ENCODE data around the gene PNMA8C. TPM values are rescaled to one million over a fixed set of nuclear protein-coding genes. Genes with fewer than 3 reads are reported as not detected.
"Not testable (repeated sequence)": the region's sequence is repeated elsewhere in the genome, so short reads cannot be mapped to it uniquely, and the experiment has no call there.

Gene PNMA8C
- polyA plus RNA-seq, 2 donors: not detected

GRCh38 chr19:46408664-46409039 lies 20.1 kb downstream of the PNMA8C start:
- Histone ChIP-seq H3K4me3 (ENCODE audit: low read depth in 1 of 2, low read length in 2 of 2) (no peak overlapping the region), H3K9me3 (ENCODE audit: control insufficient read depth in 2 of 2, insufficient read depth in 1 of 2, low read depth in 1 of 2, low read length in 1 of 2) (peaks cover 0 to 2% of the 10 kb centered on the region in 2 donors), H3K36me3 (ENCODE audit: control insufficient read depth in 2 of 2, insufficient read depth in 2 of 2, low read length in 1 of 2) (no peaks in the 10 kb centered on the region), H3K4me1 (ENCODE audit: control insufficient read depth in 2 of 2, insufficient read depth in 2 of 2, low read length in 1 of 2) (peaks cover 2 to 14% of the 10 kb centered on the region in 2 donors), H3K27ac (ENCODE audit: low read depth in 2 of 2, low read length in 1 of 2) (peak overlapping the region in 1 of 2 donors; percentile 0), H3K27me3 (ENCODE audit: control insufficient read depth in 1 of 2, insufficient read depth in 2 of 2, low read length in 2 of 2) (peaks cover 0 to 7% of the 10 kb centered on the region in 2 donors)
- WGBS, 2 donors: 8 to 9% methylated on average over 11 of the region's 11 CpGs

DNA sequence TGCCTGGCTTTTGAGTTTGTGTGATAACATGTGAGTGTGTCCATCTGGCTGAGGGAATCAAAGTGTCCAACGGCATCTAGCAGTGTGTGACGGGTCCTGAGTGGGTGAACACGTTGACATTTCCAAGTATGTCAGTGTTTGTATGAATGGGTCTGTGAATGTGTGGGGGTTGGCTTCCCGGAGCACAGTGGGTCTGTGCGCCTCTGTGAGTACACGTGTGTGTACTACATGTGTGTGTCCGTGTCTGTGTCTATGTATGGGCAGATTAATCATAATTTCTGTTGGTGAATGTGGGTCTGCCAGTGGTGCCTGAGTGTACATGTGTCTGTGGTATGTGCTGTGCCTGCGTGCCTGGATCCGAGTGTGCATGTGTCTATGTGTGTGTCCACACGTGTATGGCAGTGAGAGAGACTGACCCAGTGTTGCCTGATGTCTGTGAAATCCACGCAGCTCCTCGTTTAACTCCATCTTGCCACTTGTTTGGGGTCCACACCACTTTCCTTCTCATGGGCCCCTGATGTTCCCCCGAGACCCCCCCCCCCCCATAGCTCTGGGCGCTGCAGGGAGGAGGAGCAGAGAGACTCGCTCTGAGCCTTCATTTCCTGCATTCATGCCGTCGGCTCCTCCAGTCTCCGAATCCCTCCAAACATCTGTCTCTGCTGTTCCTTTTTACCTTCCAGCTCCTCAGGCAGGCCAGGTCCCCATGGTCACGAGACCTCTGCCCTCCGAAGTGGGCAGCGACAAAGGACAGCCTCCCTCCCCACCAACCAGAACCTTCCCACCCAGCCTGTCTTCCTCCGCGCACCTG lies 20.7 kb downstream of the PNMA8C start:
- no peaks in the 10 kb centered on the region for H3K36me3 ChIP-seq (ENCODE audit: control insufficient read depth in 2 of 2, insufficient read depth in 2 of 2, low read length in 1 of 2)
- peak overlapping the region in 1 of 2 donors; percentile 0 for H3K27ac ChIP-seq (ENCODE audit: low read depth in 2 of 2, low read length in 1 of 2)
- WGBS, 2 donors: 28 to 32% methylated on average over 23 of the region's 23 CpGs
- H3K27me3 ChIP-seq (ENCODE audit: control insufficient read depth in 1 of 2, insufficient read depth in 2 of 2, low read length in 2 of 2): peaks cover 0 to 9% of the 10 kb centered on the region in 2 donors
- H3K9me3 ChIP-seq (ENCODE audit: control insufficient read depth in 2 of 2, insufficient read depth in 1 of 2, low read depth in 1 of 2, low read length in 1 of 2): peaks cover 0 to 3% of the 10 kb centered on the region in 2 donors
- no peak overlapping the region for H3K4me3 ChIP-seq (ENCODE audit: low read depth in 1 of 2, low read length in 2 of 2)
- H3K4me1 ChIP-seq (ENCODE audit: control insufficient read depth in 2 of 2, insufficient read depth in 2 of 2, low read length in 1 of 2): peaks cover 2 to 11% of the 10 kb centered on the region in 2 donors

- Histone ChIP-seq H3K9me3 (ENCODE audit: control insufficient read depth in 2 of 2, insufficient read depth in 1 of 2, low read depth in 1 of 2, low read length in 1 of 2) (peaks cover 0 to 3% of the 10 kb centered on the region in 2 donors), H3K4me3 (ENCODE audit: low read depth in 1 of 2, low read length in 2 of 2) (no peak overlapping the region), H3K36me3 (ENCODE audit: control insufficient read depth in 2 of 2, insufficient read depth in 2 of 2, low read length in 1 of 2) (no peaks in the 10 kb centered on the region), H3K4me1 (ENCODE audit: control insufficient read depth in 2 of 2, insufficient read depth in 2 of 2, low read length in 1 of 2) (peaks cover 2 to 10% of the 10 kb centered on the region in 2 donors), H3K27me3 (ENCODE audit: control insufficient read depth in 1 of 2, insufficient read depth in 2 of 2, low read length in 2 of 2) (peaks cover 0 to 9% of the 10 kb centered on the region in 2 donors), H3K27ac (ENCODE audit: low read depth in 2 of 2, low read length in 1 of 2) (no peak overlapping the region)
- 13 to 28% methylated on average over 6 of the region's 6 CpGs for WGBS, 2 donors
Observed at GRCh38 chr19:46406976-46407375, 21.8 kb downstream of the PNMA8C start.

GRCh38 chr19:46404753-46405468 lies 23.8 kb downstream of the PNMA8C start:
- no peak overlapping the region for H3K4me3 ChIP-seq (ENCODE audit: low read depth in 1 of 2, low read length in 2 of 2)
- H3K4me1 ChIP-seq (ENCODE audit: control insufficient read depth in 2 of 2, insufficient read depth in 2 of 2, low read length in 1 of 2): peaks cover 2 to 10% of the 10 kb centered on the region in 2 donors
- H3K27me3 ChIP-seq (ENCODE audit: control insufficient read depth in 1 of 2, insufficient read depth in 2 of 2, low read length in 2 of 2): peaks cover 0 to 9% of the 10 kb centered on the region in 2 donors
- H3K36me3 ChIP-seq (ENCODE audit: control insufficient read depth in 2 of 2, insufficient read depth in 2 of 2, low read length in 1 of 2): no peaks in the 10 kb centered on the region
- no peak overlapping the region for H3K27ac ChIP-seq (ENCODE audit: low read depth in 2 of 2, low read length in 1 of 2)
- WGBS, 2 donors: 25 to 39% methylated on average over 41 of the region's 41 CpGs
- H3K9me3 ChIP-seq (ENCODE audit: control insufficient read depth in 2 of 2, insufficient read depth in 1 of 2, low read depth in 1 of 2, low read length in 1 of 2): peaks cover 0 to 3% of the 10 kb centered on the region in 2 donors

- Histone ChIP-seq H3K36me3 (ENCODE audit: control insufficient read depth in 2 of 2, insufficient read depth in 2 of 2, low read length in 1 of 2) (no peaks in the 10 kb centered on the region), H3K27me3 (ENCODE audit: control insufficient read depth in 1 of 2, insufficient read depth in 2 of 2, low read length in 2 of 2) (peaks cover 0 to 9% of the 10 kb centered on the region in 2 donors)
- 6 to 11% methylated on average over 36 of the region's 36 CpGs for WGBS, 2 donors
Observed at GRCh38 chr19:46404055-46404752, 24.5 kb downstream of the PNMA8C start.

DNA sequence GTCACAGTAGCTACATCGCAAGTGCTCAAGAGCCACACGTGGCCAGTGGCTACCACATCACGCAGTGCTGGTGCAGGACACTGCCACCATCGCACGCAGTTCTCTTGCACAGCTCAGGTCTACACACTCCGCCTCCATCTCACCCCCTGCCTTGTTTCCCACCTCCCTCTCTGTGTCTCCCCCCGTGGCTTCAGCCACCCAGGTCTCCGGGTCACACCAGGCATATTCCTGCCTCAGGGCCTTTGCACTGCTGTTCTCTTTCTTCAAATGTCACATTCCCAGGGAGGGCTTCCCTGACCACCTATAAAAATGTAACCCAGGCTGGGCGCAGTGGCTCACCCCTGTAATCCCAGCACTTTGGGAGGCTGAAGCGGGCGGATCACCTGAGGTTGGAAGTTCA lies 26.0 kb downstream of the PNMA8C start:
- 89 to 92% methylated on average over 11 of the region's 11 CpGs for WGBS, 2 donors
- Histone ChIP-seq H3K36me3 (ENCODE audit: control insufficient read depth in 2 of 2, insufficient read depth in 2 of 2, low read length in 1 of 2) (no peaks in the 10 kb centered on the region), H3K27me3 (ENCODE audit: control insufficient read depth in 1 of 2, insufficient read depth in 2 of 2, low read length in 2 of 2) (peaks cover 0 to 9% of the 10 kb centered on the region in 2 donors), H3K9me3 (ENCODE audit: control insufficient read depth in 2 of 2, insufficient read depth in 1 of 2, low read depth in 1 of 2, low read length in 1 of 2) (peaks cover 0 to 3% of the 10 kb centered on the region in 2 donors), H3K27ac (ENCODE audit: low read depth in 2 of 2, low read length in 1 of 2) (no peak overlapping the region), H3K4me1 (ENCODE audit: control insufficient read depth in 2 of 2, insufficient read depth in 2 of 2, low read length in 1 of 2) (peaks cover 2 to 7% of the 10 kb centered on the region in 2 donors), H3K4me3 (ENCODE audit: low read depth in 1 of 2, low read length in 2 of 2) (no peak overlapping the region)

More at GRCh38 chr19:46404055-46404752, 24.5 kb downstream of the PNMA8C start:
- H3K9me3 ChIP-seq (ENCODE audit: control insufficient read depth in 2 of 2, insufficient read depth in 1 of 2, low read depth in 1 of 2, low read length in 1 of 2): peaks cover 0 to 3% of the 10 kb centered on the region in 2 donors
- H3K27ac ChIP-seq (ENCODE audit: low read depth in 2 of 2, low read length in 1 of 2): no peak overlapping the region
- peaks cover 2 to 10% of the 10 kb centered on the region in 2 donors for H3K4me1 ChIP-seq (ENCODE audit: control insufficient read depth in 2 of 2, insufficient read depth in 2 of 2, low read length in 1 of 2)
- peak overlapping the region; percentile 3 to 30 for H3K4me3 ChIP-seq (ENCODE audit: low read depth in 1 of 2, low read length in 2 of 2)

GRCh38 chr19:46397801-46398479 lies 30.8 kb downstream of the PNMA8C start:
- H3K4me3 ChIP-seq (ENCODE audit: low read depth in 1 of 2, low read length in 2 of 2); H3K27ac ChIP-seq (ENCODE audit: low read depth in 2 of 2, low read length in 1 of 2): not testable (repeated sequence)
- 86 to 89% methylated on average over 14 of the region's 14 CpGs for WGBS, 2 donors

GRCh38 chr19:46394402-46394797 lies 34.3 kb downstream of the PNMA8C start:
- Histone ChIP-seq H3K4me1 (ENCODE audit: control insufficient read depth in 2 of 2, insufficient read depth in 2 of 2, low read length in 1 of 2) (no peaks in the 10 kb centered on the region), H3K27me3 (ENCODE audit: control insufficient read depth in 1 of 2, insufficient read depth in 2 of 2, low read length in 2 of 2) (no peaks in the 10 kb centered on the region), H3K36me3 (ENCODE audit: control insufficient read depth in 2 of 2, insufficient read depth in 2 of 2, low read length in 1 of 2) (peaks cover 0 to 21% of the 10 kb centered on the region in 2 donors), H3K27ac (ENCODE audit: low read depth in 2 of 2, low read length in 1 of 2) (no peak overlapping the region), H3K9me3 (ENCODE audit: control insufficient read depth in 2 of 2, insufficient read depth in 1 of 2, low read depth in 1 of 2, low read length in 1 of 2) (no peaks in the 10 kb centered on the region), H3K4me3 (ENCODE audit: low read depth in 1 of 2, low read length in 2 of 2) (no peak overlapping the region)
- WGBS, 2 donors: 85 to 88% methylated on average over 5 of the region's 5 CpGs

More at GRCh38 chr19:46397801-46398479, 30.8 kb downstream of the PNMA8C start:
- H3K9me3 ChIP-seq (ENCODE audit: control insufficient read depth in 2 of 2, insufficient read depth in 1 of 2, low read depth in 1 of 2, low read length in 1 of 2); H3K4me1 ChIP-seq (ENCODE audit: control insufficient read depth in 2 of 2, insufficient read depth in 2 of 2, low read length in 1 of 2); H3K36me3 ChIP-seq (ENCODE audit: control insufficient read depth in 2 of 2, insufficient read depth in 2 of 2, low read length in 1 of 2); H3K27me3 ChIP-seq (ENCODE audit: control insufficient read depth in 1 of 2, insufficient read depth in 2 of 2, low read length in 2 of 2): not testable (repeated sequence)

All from esophagus (tissue), 2 donors.